Measurements from ENCODE around the gene SLC48A1.

SLC48A1 gene

DNA sequence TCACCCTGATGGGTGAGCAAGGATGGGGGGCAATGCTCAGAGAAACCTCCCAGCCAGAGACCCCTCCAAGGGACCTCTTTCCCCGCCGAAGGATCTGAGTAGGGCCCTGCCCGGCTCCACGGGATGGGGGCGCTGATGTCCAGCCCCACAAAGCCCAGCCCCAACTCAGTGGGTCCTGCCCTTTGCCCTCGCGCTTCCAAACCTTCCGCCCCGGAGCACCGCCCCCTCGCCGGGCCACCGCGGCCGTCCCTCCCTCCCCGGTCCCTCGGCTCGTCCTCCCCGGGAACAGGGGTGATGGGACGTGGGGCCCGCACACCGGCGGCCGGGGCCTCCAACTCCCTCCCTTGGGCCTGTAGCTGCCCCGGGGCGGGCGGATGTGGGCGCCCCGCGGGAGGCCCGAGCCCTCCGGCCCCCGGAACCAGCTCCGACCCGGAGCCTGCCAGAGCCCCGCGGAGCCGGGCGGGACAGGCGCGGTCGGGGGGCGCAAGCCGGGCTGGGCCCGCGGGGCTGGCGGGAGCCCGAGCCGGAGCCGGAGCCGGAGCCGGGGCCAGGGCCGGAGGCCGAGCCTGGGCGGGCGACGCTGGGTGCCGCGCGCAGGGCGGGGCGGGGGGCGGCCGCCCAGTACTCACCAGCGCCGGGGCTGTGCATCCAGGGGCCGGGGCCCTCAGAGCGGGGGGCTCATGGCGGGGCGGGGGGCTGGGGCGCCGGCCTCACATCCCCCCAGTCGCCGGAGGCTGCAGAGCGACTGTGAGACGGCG lies 46.3 kb downstream of the SLC48A1 start:
- peak; percentile 14 for TF ChIP-seq CTCF (IDR thresholded peaks at IDR 0.05; ENCODE audit: low read length, missing control alignments)
- peak overlapping the region; percentile 92 for H3K4me3 ChIP-seq (replicated peaks; ENCODE audit: low read depth, low read length)
- no peak for DNase-seq (ENCODE audit: low read depth)

DNA sequence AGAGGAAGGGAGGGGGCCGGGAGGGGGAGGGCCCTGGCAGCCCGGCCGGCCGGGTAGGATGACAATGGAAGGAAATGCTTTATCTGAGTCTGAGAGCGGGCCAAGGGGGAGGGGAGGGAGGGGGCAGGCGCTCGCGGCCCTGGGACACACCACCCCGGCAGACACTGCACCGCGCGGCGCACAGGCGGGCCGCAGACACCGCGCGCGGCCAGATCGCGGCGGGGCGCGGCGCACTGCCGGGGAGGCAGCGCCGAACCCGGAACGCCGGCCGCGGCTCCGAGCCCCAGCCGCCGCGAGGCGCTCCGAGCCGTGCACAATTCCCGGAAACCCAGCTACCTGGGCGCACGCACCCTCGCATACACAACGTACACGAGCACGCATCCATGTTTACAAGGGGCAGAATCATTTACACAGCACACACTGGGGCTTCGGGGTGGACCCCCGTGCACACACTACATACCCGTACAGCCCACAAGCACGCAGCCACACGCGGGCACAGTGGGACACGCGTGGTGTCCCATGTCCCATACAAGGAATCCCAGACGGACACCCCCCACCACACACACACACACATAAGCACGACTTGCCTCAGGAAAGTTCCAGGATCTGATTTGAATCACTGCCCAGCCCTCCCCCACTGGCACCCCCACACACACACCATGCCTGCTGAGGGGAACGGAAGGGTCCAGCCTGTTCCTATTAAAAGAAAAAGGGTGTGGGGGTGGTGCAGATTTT lies 47.0 kb downstream of the SLC48A1 start, which contains the start of gene HDAC7:
TSS of gene HDAC7 (minus strand) at position 8 of the 735 bp plus-strand sequence. CDS start 118 bp downstream, outside the sequence.
- H3K4me3 ChIP-seq (replicated peaks; ENCODE audit: low read depth, low read length): peak within 1 kb of the TSS; percentile 92
- DNase-seq (ENCODE audit: low read depth): peak; percentile 94
- TF ChIP-seq CTCF (IDR thresholded peaks at IDR 0.05; ENCODE audit: low read length, missing control alignments): no peak

- TF ChIP-seq CTCF (IDR thresholded peaks at IDR 0.05; ENCODE audit: low read length, missing control alignments): no peak
- peak; percentile 98 for DNase-seq (ENCODE audit: low read depth)
- H3K4me3 ChIP-seq (replicated peaks; ENCODE audit: low read depth, low read length): peak overlapping the region; percentile 61
Observed at GRCh38 chr12:47820631-47821345, 47.8 kb downstream of the SLC48A1 start.

- H3K4me3 ChIP-seq (replicated peaks; ENCODE audit: low read depth, low read length): no peak overlapping the region
- no peak for DNase-seq (ENCODE audit: low read depth)
- no peak for TF ChIP-seq CTCF (IDR thresholded peaks at IDR 0.05; ENCODE audit: low read length, missing control alignments)
Observed at GRCh38 chr12:47821346-47821706, 48.3 kb downstream of the SLC48A1 start.

- no peak overlapping the region for H3K4me3 ChIP-seq (replicated peaks; ENCODE audit: low read depth, low read length)
- DNase-seq (ENCODE audit: low read depth): no peak
- TF ChIP-seq CTCF (IDR thresholded peaks at IDR 0.05; ENCODE audit: low read length, missing control alignments): no peak
Observed at GRCh38 chr12:47822401-47822800, 49.4 kb downstream of the SLC48A1 start.

DNA sequence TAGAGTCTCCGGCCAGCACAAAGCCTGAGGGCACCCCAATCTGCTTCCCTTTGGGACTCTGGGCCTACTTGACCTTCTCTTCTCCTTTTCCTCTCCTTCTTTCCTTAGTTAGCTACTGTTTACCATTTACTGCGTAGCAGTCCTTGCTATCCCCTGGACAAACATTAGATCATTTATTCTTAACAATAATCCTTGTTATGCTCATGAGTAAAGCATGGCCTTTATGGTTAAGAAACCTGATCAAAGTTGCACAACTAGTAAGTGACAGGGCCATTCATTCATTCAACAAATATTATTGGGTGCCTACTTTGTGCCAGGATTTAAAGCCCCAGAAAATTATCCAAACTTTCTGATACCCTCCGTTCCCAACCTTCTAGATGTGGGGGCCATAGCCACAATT lies 49.8 kb downstream of the SLC48A1 start:
- no peak overlapping the region for H3K4me3 ChIP-seq (replicated peaks; ENCODE audit: low read depth, low read length)
- no peak for DNase-seq (ENCODE audit: low read depth)
- no peak for TF ChIP-seq CTCF (IDR thresholded peaks at IDR 0.05; ENCODE audit: low read length, missing control alignments)
